Fibroblast of skin of abdomen (primary cell): ENCODE results near the gene UPK1A.
"Not testable (repeated sequence)": the region's sequence is repeated elsewhere in the genome, so short reads cannot be mapped to it uniquely, and the experiment has no call there.

ENCODE experiments used
- DNase-seq: peaks from one replicate; pipeline ENCODE4 v3.0.0-alpha.2; 2013

Gene UPK1A

DNA sequence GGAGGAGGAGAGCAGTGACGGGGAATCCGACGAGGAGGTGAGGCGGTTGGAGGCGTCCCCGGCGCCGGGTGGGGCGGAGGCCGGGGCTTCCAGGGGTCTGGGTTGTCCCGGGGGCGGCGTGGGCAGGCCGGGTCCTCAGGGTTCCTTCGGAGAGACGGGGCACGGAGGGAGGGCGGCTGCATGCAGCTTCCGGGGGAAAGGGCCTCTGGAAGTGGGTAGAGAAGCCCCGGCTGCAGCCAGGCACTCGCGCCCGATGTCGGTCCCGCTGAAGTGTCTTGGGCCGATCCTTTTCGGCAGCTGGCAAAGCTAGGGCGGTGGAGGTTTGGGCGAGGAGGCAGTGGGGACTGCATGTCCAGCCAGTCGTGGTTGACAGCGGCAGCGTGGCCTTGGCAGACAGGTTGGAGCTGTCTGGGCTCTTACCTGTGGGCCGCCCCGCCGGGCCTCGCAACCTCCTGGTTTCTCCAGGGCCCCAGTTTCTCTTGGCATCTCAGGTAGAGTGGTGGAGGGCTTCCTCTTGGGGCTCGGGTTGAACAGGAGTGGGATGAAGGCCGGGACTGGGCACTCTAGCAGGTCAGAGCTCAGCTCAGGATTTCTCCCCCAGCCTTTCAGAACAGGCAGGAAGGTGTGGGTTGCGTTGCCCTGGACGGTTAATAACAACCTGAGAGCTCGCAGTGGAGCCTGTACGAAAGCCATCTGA is 52.2 kb downstream of the UPK1A start:
- DNase-seq, result no peak

DNA sequence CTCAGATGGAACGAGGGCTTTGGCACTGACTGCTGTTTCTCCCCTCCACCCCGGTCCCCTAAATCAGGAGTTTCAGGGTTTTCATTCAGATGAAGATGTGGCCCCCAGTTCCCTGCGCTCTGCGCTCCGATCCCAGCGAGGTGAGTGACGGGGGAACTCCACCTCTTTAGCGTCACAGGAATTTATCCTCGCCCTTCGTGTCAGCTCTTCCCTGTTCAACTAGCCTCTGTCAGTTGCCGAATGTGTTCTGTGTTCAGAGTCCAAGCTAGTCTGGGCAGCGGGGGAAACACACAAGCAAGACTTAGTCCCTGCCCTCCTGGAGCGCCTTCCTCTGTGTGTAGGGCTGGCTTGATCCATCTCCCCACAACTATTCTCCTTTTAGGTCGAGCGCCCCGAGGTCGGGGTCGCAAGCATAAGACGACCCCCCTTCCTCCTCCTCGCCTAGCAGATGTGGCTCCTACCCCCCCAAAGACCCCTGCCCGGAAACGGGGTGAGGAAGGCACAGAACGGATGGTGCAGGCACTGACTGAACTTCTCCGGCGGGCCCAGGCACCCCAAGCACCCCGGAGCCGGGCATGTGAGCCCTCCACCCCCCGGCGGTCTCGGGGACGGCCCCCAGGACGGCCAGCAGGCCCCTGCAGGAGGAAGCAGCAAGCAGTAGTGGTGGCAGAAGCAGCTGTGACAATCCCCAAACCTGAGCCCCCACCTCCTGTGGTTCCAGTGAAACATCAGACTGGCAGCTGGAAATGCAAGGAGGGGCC is 53.3 kb downstream of the UPK1A start:
- DNase-seq, result no peak

DNA sequence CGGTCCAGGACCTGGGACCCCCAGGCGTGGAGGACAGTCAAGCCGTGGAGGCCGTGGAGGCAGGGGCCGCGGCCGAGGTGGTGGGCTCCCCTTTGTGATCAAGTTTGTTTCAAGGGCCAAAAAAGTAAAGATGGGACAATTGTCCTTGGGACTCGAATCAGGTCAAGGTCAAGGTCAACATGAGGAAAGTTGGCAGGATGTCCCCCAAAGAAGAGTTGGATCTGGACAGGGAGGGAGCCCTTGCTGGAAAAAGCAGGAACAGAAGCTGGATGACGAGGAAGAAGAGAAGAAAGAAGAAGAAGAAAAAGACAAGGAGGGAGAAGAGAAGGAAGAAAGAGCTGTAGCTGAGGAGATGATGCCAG is 53.8 kb downstream of the UPK1A start:
- no peak for DNase-seq

DNA sequence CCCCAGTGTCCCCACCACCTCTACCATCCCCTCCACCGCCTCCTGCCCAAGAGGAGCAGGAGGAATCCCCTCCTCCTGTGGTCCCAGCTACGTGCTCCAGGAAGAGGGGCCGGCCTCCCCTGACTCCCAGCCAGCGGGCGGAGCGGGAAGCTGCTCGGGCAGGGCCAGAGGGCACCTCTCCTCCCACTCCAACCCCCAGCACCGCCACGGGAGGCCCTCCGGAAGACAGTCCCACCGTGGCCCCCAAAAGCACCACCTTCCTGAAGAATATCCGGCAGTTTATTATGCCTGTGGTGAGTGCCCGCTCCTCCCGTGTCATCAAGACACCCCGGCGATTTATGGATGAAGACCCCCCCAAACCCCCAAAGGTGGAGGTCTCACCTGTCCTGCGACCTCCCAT is 54.3 kb downstream of the UPK1A start:
- DNase-seq, result no peak

DNA sequence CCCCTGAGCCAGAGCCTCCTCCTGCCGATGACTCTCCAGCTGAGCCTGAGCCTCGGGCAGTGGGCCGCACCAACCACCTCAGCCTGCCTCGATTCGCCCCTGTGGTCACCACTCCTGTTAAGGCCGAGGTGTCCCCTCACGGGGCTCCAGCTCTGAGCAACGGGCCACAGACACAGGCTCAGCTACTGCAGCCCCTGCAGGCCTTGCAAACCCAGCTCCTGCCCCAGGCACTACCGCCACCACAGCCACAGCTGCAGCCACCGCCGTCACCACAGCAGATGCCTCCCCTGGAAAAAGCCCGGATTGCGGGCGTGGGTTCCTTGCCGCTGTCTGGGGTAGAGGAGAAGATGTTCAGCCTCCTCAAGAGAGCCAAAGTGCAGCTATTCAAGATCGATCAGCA is 55.1 kb downstream of the UPK1A start:
- no peak for DNase-seq

DNA sequence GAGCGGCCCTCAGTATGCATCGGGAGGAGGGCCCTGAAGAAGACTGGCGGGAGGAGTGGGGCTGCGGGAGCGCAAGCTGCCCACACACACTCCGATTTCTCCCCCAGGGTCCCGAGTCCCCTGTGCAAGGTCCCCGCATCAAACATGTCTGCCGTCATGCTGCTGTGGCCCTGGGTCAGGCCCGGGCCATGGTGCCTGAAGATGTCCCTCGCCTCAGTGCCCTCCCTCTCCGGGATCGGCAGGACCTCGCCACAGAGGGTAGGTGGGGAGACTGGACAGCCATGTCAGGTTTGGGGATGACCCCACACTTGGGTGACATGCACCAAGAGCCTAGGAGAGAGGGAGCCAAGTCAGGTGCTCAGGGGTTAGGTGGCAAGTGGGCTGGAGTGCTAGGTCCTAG is 56.1 kb downstream of the UPK1A start:
- no peak for DNase-seq

DNA sequence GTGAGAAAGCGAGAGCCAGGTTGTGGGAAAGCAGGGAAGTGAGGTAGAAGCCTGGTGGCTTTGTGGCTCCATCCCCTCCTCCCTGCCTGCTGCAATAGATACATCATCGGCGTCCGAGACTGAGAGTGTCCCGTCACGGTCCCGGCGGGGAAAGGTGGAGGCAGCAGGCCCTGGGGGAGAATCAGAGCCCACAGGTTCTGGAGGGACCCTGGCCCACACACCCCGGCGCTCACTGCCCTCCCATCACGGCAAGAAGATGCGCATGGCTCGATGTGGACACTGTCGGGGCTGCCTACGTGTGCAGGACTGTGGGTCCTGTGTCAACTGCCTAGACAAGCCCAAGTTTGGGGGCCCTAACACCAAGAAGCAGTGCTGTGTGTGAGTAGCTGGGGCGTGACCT is 56.6 kb downstream of the UPK1A start:
- no peak for DNase-seq

DNA sequence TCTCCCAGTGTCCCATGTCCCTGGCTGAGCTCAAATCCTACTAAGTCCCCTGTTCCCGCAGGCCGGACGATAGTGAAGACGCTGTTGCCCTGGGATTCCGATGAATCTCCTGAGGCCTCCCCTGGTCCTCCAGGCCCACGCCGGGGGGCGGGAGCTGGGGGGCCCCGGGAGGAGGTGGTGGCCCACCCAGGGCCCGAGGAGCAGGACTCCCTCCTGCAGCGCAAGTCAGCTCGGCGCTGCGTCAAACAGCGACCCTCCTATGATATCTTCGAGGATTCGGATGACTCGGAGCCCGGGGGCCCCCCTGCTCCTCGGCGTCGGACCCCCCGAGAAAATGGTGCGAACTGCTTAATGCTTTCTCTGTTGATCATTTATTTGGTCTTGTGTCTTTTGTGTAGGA is 57.4 kb downstream of the UPK1A start:
- no peak for DNase-seq

DNA sequence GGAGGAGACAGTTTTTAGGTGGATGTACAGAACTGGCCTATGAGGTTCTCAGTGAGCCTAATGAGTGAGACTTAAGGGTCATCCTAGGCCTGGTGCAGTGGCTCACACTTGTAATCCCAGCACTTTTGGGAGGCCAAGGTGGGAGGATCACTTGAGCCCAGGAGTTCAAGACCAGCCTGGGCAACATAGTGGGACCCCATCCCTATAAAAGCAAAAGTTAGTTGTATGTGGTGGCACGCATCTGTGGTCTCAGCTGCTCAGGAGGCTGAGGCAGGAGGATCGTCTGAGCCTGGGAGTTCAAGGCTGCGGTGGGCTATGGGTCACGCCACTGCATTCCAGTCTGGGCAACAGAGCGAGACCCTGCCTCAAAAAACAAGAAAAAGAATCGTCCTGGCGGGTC is 57.8 kb downstream of the UPK1A start:
- DNase-seq, result not testable (repeated sequence)

DNA sequence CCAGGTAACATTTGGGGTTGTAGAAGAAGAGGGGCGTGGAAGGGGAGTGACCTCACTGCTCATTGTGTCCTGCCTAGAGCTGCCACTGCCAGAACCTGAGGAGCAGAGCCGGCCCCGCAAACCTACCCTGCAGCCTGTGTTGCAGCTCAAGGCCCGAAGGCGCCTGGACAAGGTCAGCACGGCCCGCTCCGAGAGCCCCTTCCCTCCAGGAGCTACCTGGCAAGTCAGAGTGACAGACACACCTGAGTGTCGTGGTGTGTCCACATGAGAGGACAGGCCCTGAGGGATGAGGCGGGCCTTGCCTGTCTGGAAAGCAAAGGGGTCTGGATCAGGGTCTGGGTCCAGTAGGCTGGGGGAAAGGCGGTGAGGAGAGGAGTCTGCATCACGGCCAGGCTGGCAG is 58.2 kb downstream of the UPK1A start:
- no peak for DNase-seq

DNA sequence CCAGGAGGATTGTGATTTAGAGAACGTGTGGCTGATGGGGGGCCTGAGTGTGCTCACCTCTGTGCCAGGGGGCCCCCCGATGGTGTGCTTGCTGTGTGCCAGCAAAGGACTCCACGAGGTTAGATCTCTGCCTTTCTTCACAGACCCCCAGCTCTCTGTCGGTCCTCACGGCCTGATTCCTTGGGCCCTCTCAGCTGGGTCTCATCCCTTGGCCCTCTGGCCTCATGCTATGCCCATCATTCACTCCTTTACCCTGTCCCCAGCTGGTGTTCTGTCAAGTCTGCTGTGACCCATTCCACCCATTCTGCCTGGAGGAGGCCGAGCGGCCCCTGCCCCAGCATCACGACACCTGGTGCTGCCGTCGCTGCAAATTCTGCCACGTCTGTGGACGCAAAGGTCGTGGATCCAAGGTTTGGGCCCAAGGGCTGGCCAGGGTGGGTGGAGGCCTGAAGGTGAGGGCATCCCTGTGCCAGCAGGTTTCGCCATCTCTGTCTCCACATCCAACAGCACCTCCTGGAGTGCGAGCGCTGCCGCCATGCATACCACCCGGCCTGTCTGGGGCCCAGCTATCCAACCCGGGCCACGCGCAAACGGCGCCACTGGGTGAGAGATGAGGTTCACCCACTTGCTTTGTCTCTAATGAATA is 59.0 kb downstream of the UPK1A start:
- no peak for DNase-seq

DNA sequence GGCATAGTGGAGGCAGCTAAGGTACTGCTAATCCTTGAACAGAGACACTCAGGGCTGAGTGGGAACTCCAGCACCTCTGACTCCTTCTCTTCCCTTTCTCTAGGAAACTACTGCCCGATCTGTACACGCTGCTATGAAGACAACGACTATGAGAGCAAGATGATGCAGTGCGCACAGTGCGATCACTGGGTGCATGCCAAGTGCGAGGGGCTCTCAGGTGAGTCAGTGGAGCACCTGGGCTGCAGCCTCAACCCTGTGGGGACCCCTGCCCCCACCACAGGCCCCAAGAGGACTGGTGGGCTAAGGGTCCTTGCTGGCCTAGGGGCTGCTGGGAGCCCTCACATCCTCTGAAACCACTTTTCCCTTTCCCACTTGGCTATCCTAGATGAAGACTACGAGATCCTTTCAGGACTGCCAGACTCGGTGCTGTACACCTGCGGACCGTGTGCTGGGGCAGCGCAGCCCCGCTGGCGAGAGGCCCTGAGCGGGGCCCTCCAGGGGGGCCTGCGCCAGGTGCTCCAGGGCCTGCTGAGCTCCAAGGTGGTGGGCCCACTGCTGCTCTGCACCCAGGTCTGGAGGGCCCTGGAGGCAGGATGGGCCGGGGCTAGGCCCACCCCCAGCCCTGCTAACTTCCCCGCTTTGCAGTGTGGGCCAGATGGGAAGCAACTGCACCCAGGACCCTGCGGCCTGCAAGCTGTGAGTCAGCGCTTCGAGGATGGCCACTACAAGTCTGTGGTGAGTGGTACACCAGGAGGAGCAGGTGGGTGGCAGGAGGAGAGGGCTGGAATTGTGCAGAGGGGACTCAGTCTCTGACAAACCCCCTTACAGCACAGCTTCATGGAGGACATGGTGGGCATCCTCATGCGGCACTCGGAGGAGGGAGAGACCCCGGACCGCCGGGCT is 61.0 kb downstream of the UPK1A start:
- no peak for DNase-seq
